Stimulated activated naive CD8-positive, alpha-beta T cell treated with anti-CD3 and anti-CD28 coated beads, Interleukin-15, Interleukin-2, amounts not matched to agents 100 ng/mL and 50 ng/mL, for 24 hours (primary cell): Measurements from ENCODE around the gene CD70.
"Not testable (repeated sequence)": the region's sequence is repeated elsewhere in the genome, so short reads cannot be mapped to it uniquely, and the experiment has no call there.

Experiments
- H3K27ac Mint-ChIP-seq: one replicate; pipeline ENCODE4 v1.8.0; 2021; ENCODE audit warnings: mild to moderate bottlenecking, mixed read lengths
- H3K27me3 Mint-ChIP-seq: one replicate; pipeline ENCODE4 v1.8.0; 2021; ENCODE audit warnings: mixed read lengths
- H3K36me3 Mint-ChIP-seq: one replicate; pipeline ENCODE4 v1.8.0; 2021; ENCODE audit warnings: low read depth, mixed read lengths
- H3K4me1 Mint-ChIP-seq: one replicate; pipeline ENCODE4 v1.8.0; 2021; ENCODE audit warnings: low read depth, mixed read lengths
- H3K4me3 Mint-ChIP-seq: one replicate; pipeline ENCODE4 v1.8.0; 2021; ENCODE audit warnings: mild to moderate bottlenecking, mixed read lengths
- H3K9me3 Mint-ChIP-seq: one replicate; pipeline ENCODE4 v1.8.0; 2021; ENCODE audit warnings: mixed read lengths

CD70 gene

DNA sequence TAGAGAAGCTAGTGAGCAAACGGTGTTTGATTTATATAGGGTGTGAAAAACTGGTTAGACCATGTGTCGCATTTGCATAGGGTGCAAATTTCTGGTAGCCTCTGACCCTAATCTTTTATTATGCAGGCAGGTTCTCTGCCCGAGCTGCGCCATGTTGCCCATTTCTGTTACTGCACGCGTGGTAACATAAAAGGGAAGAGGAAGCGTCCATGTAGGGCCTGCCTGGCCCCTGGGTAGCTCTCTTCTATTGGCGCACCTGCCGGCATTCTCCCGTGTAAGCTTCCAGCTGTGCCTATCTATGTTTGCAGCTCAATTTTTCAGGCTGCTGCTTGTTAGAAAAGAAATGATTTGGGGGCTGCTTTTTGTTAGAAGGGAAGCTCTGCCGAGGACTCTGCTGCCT is 14.0 kb upstream of the CD70 start:
- H3K36me3 Mint-ChIP-seq, result no peaks in the 10 kb centered on the region
- H3K9me3 Mint-ChIP-seq, result no peaks in the 10 kb centered on the region
- peaks cover 8% of the 10 kb centered on the region for H3K27me3 Mint-ChIP-seq
- H3K27ac Mint-ChIP-seq, result no peak overlapping the region
- H3K4me1 Mint-ChIP-seq, result peaks cover 38% of the 10 kb centered on the region
- no peak overlapping the region for H3K4me3 Mint-ChIP-seq

GRCh38 chr19:6602729-6603114 is 11.8 kb upstream of the CD70 start:
- Mint-ChIP-seq H3K4me1 (peaks cover 45% of the 10 kb centered on the region), H3K27ac (no peak overlapping the region), H3K4me3 (peak overlapping the region; percentile 17), H3K9me3 (no peaks in the 10 kb centered on the region), H3K27me3 (peaks cover 6% of the 10 kb centered on the region), H3K36me3 (no peaks in the 10 kb centered on the region)

DNA sequence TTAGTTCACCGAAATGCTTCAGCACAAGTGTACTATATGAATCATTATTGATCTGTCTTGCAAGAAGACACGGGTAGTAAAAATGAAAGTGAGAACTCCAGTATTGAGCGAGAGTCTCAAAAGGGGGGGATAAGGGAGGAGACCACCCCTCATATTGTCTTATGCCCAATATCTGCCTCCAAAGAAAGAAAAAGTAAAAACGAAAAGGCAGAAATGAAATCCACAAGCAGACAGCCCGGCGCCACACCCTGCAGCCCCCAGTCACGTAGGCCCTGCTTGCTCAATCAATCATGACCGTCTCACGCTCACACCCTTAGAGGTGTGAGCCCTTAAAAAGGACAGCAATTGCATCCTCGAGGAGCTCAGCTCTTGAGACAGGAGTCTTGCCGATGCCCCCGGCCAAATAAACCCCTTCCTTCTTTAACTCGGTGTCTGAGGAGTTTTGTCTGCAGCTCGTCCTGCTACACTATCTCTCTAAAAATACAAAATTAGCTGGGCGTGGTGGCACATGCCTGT is 10.6 kb upstream of the CD70 start:
- not testable (repeated sequence) for H3K9me3 Mint-ChIP-seq, H3K27ac Mint-ChIP-seq, H3K27me3 Mint-ChIP-seq, H3K36me3 Mint-ChIP-seq
- peak overlapping the region; percentile 15 for H3K4me3 Mint-ChIP-seq
- H3K4me1 Mint-ChIP-seq, result peaks cover 46% of the 10 kb centered on the region

GRCh38 chr19:6600951-6601536 is 10.1 kb upstream of the CD70 start:
- not testable (repeated sequence) for H3K36me3 Mint-ChIP-seq, H3K27me3 Mint-ChIP-seq, H3K27ac Mint-ChIP-seq, H3K9me3 Mint-ChIP-seq
- H3K4me3 Mint-ChIP-seq, result peak overlapping the region; percentile 15
- H3K4me1 Mint-ChIP-seq, result peaks cover 46% of the 10 kb centered on the region

- Mint-ChIP-seq H3K36me3 (no peaks in the 10 kb centered on the region), H3K4me3 (peak overlapping the region; percentile 33), H3K4me1 (peaks cover 55% of the 10 kb centered on the region), H3K9me3 (no peaks in the 10 kb centered on the region), H3K27ac (no peak overlapping the region), H3K27me3 (peaks cover 12% of the 10 kb centered on the region)
Measured at GRCh38 chr19:6599866-6600454, 9.0 kb upstream of the CD70 start.

DNA sequence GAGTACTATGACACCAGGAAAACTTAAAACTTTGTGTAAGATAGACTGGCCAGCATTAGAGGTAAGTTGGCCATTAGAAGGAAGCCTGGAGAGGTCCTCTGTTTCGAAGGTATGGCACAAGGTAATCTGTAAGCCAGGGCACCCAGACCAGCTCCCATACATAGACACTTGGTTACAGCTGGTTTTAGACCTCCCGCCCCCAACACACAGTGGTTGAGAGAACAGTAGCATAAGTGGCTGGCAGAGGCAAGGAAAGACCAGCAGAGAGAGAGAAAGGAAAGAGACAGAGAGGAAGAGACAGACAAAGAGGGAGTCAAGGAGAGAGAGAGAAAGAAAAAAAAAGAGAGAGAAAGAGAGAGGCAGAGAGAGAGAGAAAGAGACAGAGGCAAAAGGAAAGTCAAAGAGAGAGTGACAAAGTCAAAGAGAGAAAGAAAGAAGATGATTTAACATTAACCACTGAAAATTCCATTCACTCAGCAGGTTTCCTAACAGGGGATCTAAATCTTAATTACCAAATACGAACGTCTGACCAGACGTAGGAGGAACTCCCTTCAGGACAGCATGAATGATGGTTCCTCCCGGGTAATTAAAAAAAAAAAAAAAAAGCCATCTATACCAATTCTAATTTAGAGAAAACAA is 7.4 kb upstream of the CD70 start:
- peaks cover 62% of the 10 kb centered on the region for H3K4me1 Mint-ChIP-seq
- peak overlapping the region; percentile 59 for H3K27ac Mint-ChIP-seq
- H3K9me3 Mint-ChIP-seq, H3K36me3 Mint-ChIP-seq: not testable (repeated sequence)
- H3K4me3 Mint-ChIP-seq, result peak overlapping the region; percentile 49
- peaks cover 15% of the 10 kb centered on the region for H3K27me3 Mint-ChIP-seq

DNA sequence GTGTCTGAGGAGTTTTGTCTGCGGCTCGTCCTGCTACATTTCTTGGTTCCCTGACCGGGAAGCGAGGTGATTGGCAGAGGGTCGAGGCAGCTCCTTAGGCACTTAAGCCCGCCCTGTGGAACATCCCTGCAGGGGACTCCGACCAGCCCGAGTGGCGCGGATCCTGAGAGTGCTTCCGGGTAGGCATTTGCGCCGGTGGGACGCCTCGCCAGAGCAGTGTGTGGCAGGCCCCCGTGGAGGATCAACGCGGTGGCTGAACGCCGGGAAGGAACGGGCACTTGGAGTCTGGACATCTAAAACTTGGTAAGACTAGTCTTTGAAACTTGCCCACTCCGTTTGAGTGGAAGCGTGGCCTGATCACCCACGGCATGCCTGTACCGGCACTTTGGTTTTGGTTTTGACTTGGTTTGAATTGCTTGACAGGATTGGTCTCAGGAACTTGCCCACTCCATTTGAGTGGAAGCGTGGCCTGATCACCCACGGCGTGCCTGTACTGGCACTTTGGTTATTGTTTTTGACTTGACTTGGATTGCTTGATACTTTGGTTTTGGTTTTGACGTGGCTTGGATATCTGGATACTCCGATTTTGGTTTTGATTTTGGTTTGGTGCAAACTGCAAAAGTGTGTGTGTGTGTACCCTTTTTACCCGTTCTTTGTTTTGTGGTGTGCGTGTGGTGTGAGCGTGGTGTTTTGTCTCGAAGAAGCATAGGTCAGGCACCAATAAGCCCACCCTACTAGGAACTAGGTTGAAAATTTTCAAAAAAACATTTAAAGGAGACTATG is 6.7 kb upstream of the CD70 start:
- H3K9me3 Mint-ChIP-seq, H3K36me3 Mint-ChIP-seq: not testable (repeated sequence)
- Mint-ChIP-seq H3K4me3 (peak overlapping the region; percentile 49), H3K27ac (peak overlapping the region; percentile 46), H3K4me1 (peaks cover 63% of the 10 kb centered on the region), H3K27me3 (peaks cover 15% of the 10 kb centered on the region)

DNA sequence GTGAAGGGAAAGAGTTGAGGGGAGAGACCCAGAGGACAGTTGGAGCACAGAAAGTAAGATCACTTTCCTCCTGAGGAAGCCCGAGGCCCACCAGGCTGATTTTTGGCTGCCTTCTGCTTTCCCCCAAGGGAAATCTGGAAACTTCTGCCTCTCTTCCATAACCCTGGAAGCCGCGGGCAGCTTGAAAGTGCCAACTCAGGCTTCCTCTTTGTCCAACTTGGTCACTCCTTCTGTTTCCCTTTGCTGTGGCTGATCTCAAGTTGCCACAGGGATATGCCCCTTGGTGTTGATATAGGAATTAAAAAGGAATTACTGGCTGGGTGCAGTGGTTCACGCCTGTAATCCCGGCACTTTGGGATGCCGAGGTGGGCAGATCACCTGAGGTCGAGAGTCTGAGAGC is 5.7 kb upstream of the CD70 start:
- no peaks in the 10 kb centered on the region for H3K36me3 Mint-ChIP-seq
- H3K9me3 Mint-ChIP-seq, result no peaks in the 10 kb centered on the region
- no peak overlapping the region for H3K27ac Mint-ChIP-seq
- H3K4me3 Mint-ChIP-seq, result no peak overlapping the region
- peaks cover 15% of the 10 kb centered on the region for H3K27me3 Mint-ChIP-seq
- peaks cover 68% of the 10 kb centered on the region for H3K4me1 Mint-ChIP-seq

GRCh38 chr19:6593651-6594416 is 2.9 kb upstream of the CD70 start:
- H3K27me3 Mint-ChIP-seq, result peaks cover 34% of the 10 kb centered on the region
- peak overlapping the region; percentile 85 for H3K27ac Mint-ChIP-seq
- no peaks in the 10 kb centered on the region for H3K36me3 Mint-ChIP-seq
- no peaks in the 10 kb centered on the region for H3K9me3 Mint-ChIP-seq
- H3K4me3 Mint-ChIP-seq, result no peak overlapping the region
- H3K4me1 Mint-ChIP-seq, result peaks cover 75% of the 10 kb centered on the region

GRCh38 chr19:6590258-6590826 is 608 bp downstream of the CD70 start:
- peak overlapping the region; percentile 83 for H3K27ac Mint-ChIP-seq
- peak overlapping the region; percentile 90 for H3K4me3 Mint-ChIP-seq
- peaks cover 79% of the 10 kb centered on the region for H3K4me1 Mint-ChIP-seq
- H3K36me3 Mint-ChIP-seq, result peaks cover 6% of the 10 kb centered on the region
- no peaks in the 10 kb centered on the region for H3K9me3 Mint-ChIP-seq
- H3K27me3 Mint-ChIP-seq, result peaks cover 57% of the 10 kb centered on the region

DNA sequence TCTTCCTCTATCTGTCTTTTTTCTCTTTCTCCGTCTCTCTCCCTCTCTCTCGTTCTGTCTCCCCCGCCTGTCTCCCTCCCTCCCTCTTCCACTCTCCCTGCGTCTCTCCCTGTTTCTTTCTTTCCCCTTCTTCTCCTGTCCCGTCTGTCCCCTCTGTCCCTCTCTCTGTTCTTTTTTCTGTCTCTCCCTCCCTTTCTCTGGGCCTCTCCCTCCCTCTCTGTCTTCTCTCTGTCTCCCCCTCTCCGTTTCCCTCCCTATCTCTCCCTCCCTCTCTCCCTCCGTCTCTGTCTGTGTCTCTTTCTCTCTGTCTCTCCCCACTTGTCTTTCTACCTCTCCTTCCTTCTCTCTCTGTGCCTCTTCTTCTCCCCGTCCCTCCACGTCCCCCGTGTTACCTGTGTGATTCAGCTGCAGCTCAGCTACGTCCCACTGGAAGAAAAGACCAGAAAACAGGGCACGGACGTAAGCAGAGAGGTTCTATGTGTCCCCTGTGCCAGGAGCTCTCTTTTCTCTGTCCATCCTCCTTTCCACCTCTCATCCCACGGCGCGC is 1.2 kb downstream of the CD70 start:
- H3K9me3 Mint-ChIP-seq, result no peaks in the 10 kb centered on the region
- H3K4me3 Mint-ChIP-seq, result peak overlapping the region; percentile 90
- H3K4me1 Mint-ChIP-seq, result peaks cover 73% of the 10 kb centered on the region
- peaks cover 61% of the 10 kb centered on the region for H3K27me3 Mint-ChIP-seq
- H3K36me3 Mint-ChIP-seq, result peaks cover 6% of the 10 kb centered on the region
- H3K27ac Mint-ChIP-seq, result peak overlapping the region; percentile 80

GRCh38 chr19:6588508-6589345 is 2.2 kb downstream of the CD70 start:
- H3K36me3 Mint-ChIP-seq, result peaks cover 6% of the 10 kb centered on the region
- H3K4me3 Mint-ChIP-seq, result peak overlapping the region; percentile 90
- peak overlapping the region; percentile 21 for H3K27ac Mint-ChIP-seq
- peaks cover 56% of the 10 kb centered on the region for H3K27me3 Mint-ChIP-seq
- H3K9me3 Mint-ChIP-seq, result no peaks in the 10 kb centered on the region
- H3K4me1 Mint-ChIP-seq, result peaks cover 66% of the 10 kb centered on the region

DNA sequence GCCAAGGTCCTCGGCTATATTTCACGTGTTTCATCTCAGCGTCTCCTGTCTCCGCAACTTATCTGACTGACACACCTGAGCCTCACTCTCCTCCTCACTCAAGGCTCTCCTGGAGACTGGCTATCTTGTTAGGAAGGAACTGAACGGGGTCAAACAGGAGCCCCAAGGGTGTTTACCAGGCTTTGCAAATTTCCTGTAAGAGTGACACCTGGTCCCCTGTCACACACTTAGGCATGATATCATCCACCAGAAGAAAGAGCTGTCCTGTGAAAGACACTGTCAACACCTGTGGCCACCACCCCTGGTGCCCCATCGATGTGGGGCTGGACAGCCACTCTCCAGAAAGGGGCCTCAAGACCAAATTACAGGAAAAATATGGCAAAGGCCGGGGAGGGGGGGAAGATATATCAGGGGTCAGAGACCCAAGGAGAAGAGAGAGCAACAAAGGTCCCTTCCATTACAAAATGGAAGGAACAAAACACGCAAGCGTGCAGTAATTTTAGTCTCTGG is 2.9 kb downstream of the CD70 start:
- H3K27me3 Mint-ChIP-seq, result peaks cover 56% of the 10 kb centered on the region
- peak overlapping the region; percentile 21 for H3K27ac Mint-ChIP-seq
- H3K4me3 Mint-ChIP-seq, result peak overlapping the region; percentile 90

More for the DNA sequence above, 2.9 kb downstream of the CD70 start:
- peaks cover 6% of the 10 kb centered on the region for H3K36me3 Mint-ChIP-seq
- H3K9me3 Mint-ChIP-seq, result no peaks in the 10 kb centered on the region
- H3K4me1 Mint-ChIP-seq, result peaks cover 59% of the 10 kb centered on the region
